IMR-90 (cell line): ENCODE results near the gene TANK. TPM values are rescaled to one million over a fixed set of nuclear protein-coding genes. Genes with fewer than 3 reads are reported as not detected.

Experiments used
- ATAC-seq: fragments of 200-7000 bp; cut with Tn5 transposase; 2 replicates; pipeline ENCODE4 v1.9.1; 2020; ENCODE audit warnings: low read depth, mild to moderate bottlenecking, moderate library complexity
- BruUV-seq: library from RNA; stranded (reverse); fragments of 400-500 nt; replicated peaks from 2 replicates; lab custom pipeline; 2021; lab: Mats Ljungman, UMichigan
- CTCF ChIA-PET: fragments of 300-600 bp; formaldehyde crosslinking; extraction: SDS; loops from one replicate; lab custom pipeline; 2021; ENCODE audit warnings: antibody characterized with exemption; lab: Yijun Ruan, JAX
- POLR2A ChIA-PET: fragments of 300-600 bp; sonication (Branson Sonifier 250); formaldehyde crosslinking; loops from one replicate; lab custom pipeline; 2022; ENCODE audit warnings: antibody characterized with exemption; ENCODE audit not compliant: unreplicated experiment; lab: Charles Lee
- DNase-seq: peaks from one replicate; pipeline ENCODE4 v3.0.0; 2013
- H2AFZ ChIP-seq: replicated peaks from 2 replicates; pipeline ENCODE3; 2013; ENCODE audit warnings: low read length, mild to moderate bottlenecking; ENCODE audit not compliant: poor library complexity
- H2AK5ac ChIP-seq: 2 replicates; pipeline ENCODE4 v1.6.1; 2013; ENCODE audit warnings: low read depth, low read length, inconsistent platforms
- H2AK9ac ChIP-seq: replicated peaks from 2 replicates; pipeline ENCODE3; 2013; ENCODE audit warnings: mild to moderate bottlenecking, low read depth, low read length, moderate library complexity; ENCODE audit not compliant: poor library complexity
- H2BK120ac ChIP-seq: 2 replicates; pipeline ENCODE4 v1.6.1; 2013; ENCODE audit warnings: low read depth, low read length, inconsistent platforms
- H2BK15ac ChIP-seq: 3 replicates; pipeline ENCODE4 v1.6.1; 2013; ENCODE audit warnings: low read depth, low read length, inconsistent platforms
- H2BK20ac ChIP-seq: 2 replicates; pipeline ENCODE4 v1.6.1; 2013; ENCODE audit warnings: low read depth, mild to moderate bottlenecking, inconsistent platforms, low read length, moderate library complexity
- H2BK5ac ChIP-seq: 2 replicates; pipeline ENCODE4 v1.6.1; 2013; ENCODE audit warnings: mild to moderate bottlenecking, low read depth, low read length, inconsistent platforms; ENCODE audit not compliant: poor library complexity, severe bottlenecking
- H3K14ac ChIP-seq: replicated peaks from 2 replicates; pipeline ENCODE4 v1.6.1; 2013; ENCODE audit warnings: low read depth, low read length, inconsistent platforms
- H3K18ac ChIP-seq: 2 replicates; pipeline ENCODE4 v1.6.1; 2013; ENCODE audit warnings: low read depth, low read length, control low read depth
- H3K23ac ChIP-seq: 2 replicates; pipeline ENCODE4 v1.6.1; 2013; ENCODE audit warnings: low read depth, low read length, inconsistent platforms
- H3K27ac ChIP-seq: 2 replicates; pipeline ENCODE4 v1.5.1; 2013; ENCODE audit warnings: mild to moderate bottlenecking, control low read depth, low read length; ENCODE audit not compliant: insufficient read depth
- H3K27me3 ChIP-seq: 2 replicates; pipeline ENCODE4 v1.6.1; 2013; ENCODE audit warnings: low read length; ENCODE audit not compliant: control insufficient read depth, insufficient read depth
- H3K36me3 ChIP-seq: 2 replicates; pipeline ENCODE4 v1.6.1; 2013; ENCODE audit warnings: low read length, mixed read lengths; ENCODE audit not compliant: control insufficient read depth, insufficient read depth
- H3K4ac ChIP-seq: 2 replicates; pipeline ENCODE4 v1.6.1; 2013; ENCODE audit warnings: low read depth, low read length, inconsistent platforms
- H3K4me1 ChIP-seq: 2 replicates; pipeline ENCODE4 v1.6.1; 2013; ENCODE audit warnings: low read length, mixed read lengths; ENCODE audit not compliant: control insufficient read depth, insufficient read depth
- H3K4me2 ChIP-seq: 2 replicates; pipeline ENCODE4 v1.6.1; 2013; ENCODE audit warnings: low read depth, mild to moderate bottlenecking, control low read depth, low read length, moderate library complexity
- H3K4me3 ChIP-seq: 2 replicates; pipeline ENCODE4 v1.5.1; 2013; ENCODE audit warnings: low read depth, mild to moderate bottlenecking, control low read depth, low read length, moderate library complexity; ENCODE audit not compliant: insufficient read depth
- H3K56ac ChIP-seq: 2 replicates; pipeline ENCODE4 v1.6.1; 2013; ENCODE audit warnings: low read length, inconsistent platforms; ENCODE audit not compliant: insufficient read depth; ENCODE audit errors: extremely low read depth
- H3K79me1 ChIP-seq, 2 experiments: 2 replicates each; pipeline ENCODE4 v1.6.1; 2013; ENCODE audit warnings: low read length in 2 of 2, inconsistent platforms in 1 of 2, low read depth in 1 of 2
- H3K9ac ChIP-seq: 2 replicates; pipeline ENCODE4 v1.6.1; 2013; ENCODE audit warnings: low read depth, low read length, control low read depth
- H3K9me1 ChIP-seq: 2 replicates; pipeline ENCODE4 v1.6.1; 2013; ENCODE audit warnings: low read length, inconsistent platforms; ENCODE audit not compliant: insufficient read depth
- H3K9me3 ChIP-seq: 2 replicates; pipeline ENCODE4 v1.6.1; 2013; ENCODE audit warnings: low read length; ENCODE audit not compliant: control insufficient read depth, insufficient read depth
- H4K20me1 ChIP-seq: 2 replicates; pipeline ENCODE4 v1.6.1; 2013; ENCODE audit warnings: low read length, inconsistent platforms; ENCODE audit not compliant: insufficient read depth
- H4K5ac ChIP-seq: 2 replicates; pipeline ENCODE4 v1.6.1; 2013; ENCODE audit warnings: mild to moderate bottlenecking, low read depth, low read length, control low read depth
- H4K8ac ChIP-seq, 2 experiments: 2 replicates each; pipeline ENCODE4 v1.6.1; 2013; ENCODE audit warnings: low read depth in 2 of 2, low read length in 2 of 2, control low read depth in 1 of 2, inconsistent platforms in 1 of 2
- H4K91ac ChIP-seq: 2 replicates; pipeline ENCODE4 v1.6.1; 2013; ENCODE audit warnings: low read depth, low read length, inconsistent platforms; ENCODE audit not compliant: insufficient read depth
- CEBPB ChIP-seq: IDR thresholded peaks from 2 replicates; pipeline ENCODE4 v1.6.1; 2012; ENCODE audit warnings: low read depth, low read length, improper control_type of control experiment
- CHD1 ChIP-seq: IDR thresholded peaks from 2 replicates; pipeline ENCODE4 v1.6.1; 2012; ENCODE audit warnings: low read depth, low read length, improper control_type of control experiment
- MAFK ChIP-seq: IDR thresholded peaks from 2 replicates; pipeline ENCODE4 v1.6.1; 2012; ENCODE audit warnings: low read depth, low read length, improper control_type of control experiment
- MAZ ChIP-seq: IDR thresholded peaks from 2 replicates; pipeline ENCODE4 v1.6.1; 2012; ENCODE audit warnings: low read depth, mild to moderate bottlenecking, low read length, improper control_type of control experiment, moderate library complexity, borderline replicate concordance
- MXI1 ChIP-seq: IDR thresholded peaks from 2 replicates; pipeline ENCODE4 v1.6.1; 2012; ENCODE audit warnings: low read depth, mild to moderate bottlenecking, low read length, moderate library complexity, borderline replicate concordance
- POLR2A ChIP-seq: IDR thresholded peaks from 2 replicates; pipeline ENCODE4 v1.6.1; 2012; ENCODE audit warnings: mild to moderate bottlenecking, low read depth, low read length
- RAD21 ChIP-seq: IDR thresholded peaks from 2 replicates; pipeline ENCODE4 v1.6.1; 2012; ENCODE audit warnings: low read length, improper control_type of control experiment
- RFX5 ChIP-seq: IDR thresholded peaks from 2 replicates; pipeline ENCODE4 v1.8.0; 2012; ENCODE audit warnings: low read depth, mild to moderate bottlenecking, low read length, moderate library complexity
- WGBS, 2 experiments: methylation state at CpG; one replicate each; pipeline versions ENCODE4 v1.1.5 to v1.1.7; 2013; ENCODE audit warnings: missing lambda C conversion rate in 2 of 2; ENCODE audit not compliant: insufficient read length in 1 of 2; ENCODE audit errors: extremely low coverage in 2 of 2; 5-methylcytosine and 5-hydroxymethylcytosine counted together
- dilution Hi-C: fragments of 300-500 bp; cut with HindIII; formaldehyde crosslinking; loops from one replicate; pipeline ENCODE4 v1.14.3; 2018; ENCODE audit warnings: low sequenced_read_pairs; ENCODE audit not compliant: unreplicated experiment
- in situ Hi-C: fragments of 300-500 bp; cut with MboI; formaldehyde crosslinking; loops from 3 replicates; pipeline ENCODE4 v1.14.3; 2019; ENCODE audit warnings: low sequenced_read_pairs, inconsistent platforms, mixed read lengths
- intact Hi-C: fragments of 100-400 bp; cut with micrococcal nuclease; formaldehyde crosslinking; loops from 2 replicates; pipeline ENCODE4 v1.10.0; 2022
- polyA plus RNA-seq, 3 experiments: library from polyadenylated mRNA; depleted of rRNA; stranded (reverse); fragments of >200 nt; gene quantifications; 2 replicates each; pipeline ENCODE4 v1.2.3, GENCODE V29; 2012; ENCODE audit warnings: low replicate concordance in 1 of 3
- total RNA-seq: library from RNA; depleted of rRNA; stranded (reverse); fragments of >200 nt; gene quantifications from 2 replicates; pipeline ENCODE4 v1.2.3, GENCODE V29; 2012
- TF ChIP-seq, protein P1 (sequence below): fragments of 150-350 bp; IDR thresholded peaks from 2 replicates; pipeline ENCODE4 v1.6.1; 2017; ENCODE audit warnings: mild to moderate bottlenecking, antibody characterized with exemption, low read length, low read depth
- TF ChIP-seq, protein P2 (sequence below): fragments of 150-350 bp; IDR thresholded peaks from 2 replicates; pipeline ENCODE4 v1.6.1; 2016; ENCODE audit warnings: low read depth, mild to moderate bottlenecking, low read length, moderate library complexity, borderline replicate concordance

TANK gene
- total and polyA plus RNA-seq, 2 of the 4 experiments (the other 2 are of a cell fraction), result 25.4 to 41.9 TPM

DNA sequence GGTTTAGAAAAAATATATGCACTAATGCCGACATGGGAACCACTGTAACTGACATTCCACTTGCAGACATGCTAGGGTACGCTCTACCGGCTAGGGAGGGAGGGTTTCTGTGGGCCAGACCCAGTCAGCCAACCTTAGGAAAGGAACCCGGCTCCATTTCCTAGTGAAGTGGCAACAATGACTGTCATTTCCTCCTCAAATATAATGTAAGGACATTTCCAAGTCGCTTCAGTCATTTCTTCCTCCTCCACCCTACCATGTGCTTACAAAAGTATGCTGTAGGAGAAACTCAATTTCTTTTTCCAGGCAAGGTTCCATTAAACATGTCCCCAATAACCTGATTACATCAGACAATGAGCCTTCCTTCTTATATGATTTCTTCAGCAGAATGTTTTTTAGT is 83.7 kb downstream of the TANK start:
- Histone ChIP-seq H3K9me1 (no peaks in the 10 kb centered on the region), H3K36me3 (no peaks in the 10 kb centered on the region), H3K14ac (no peak overlapping the region), H4K20me1 (no peaks in the 10 kb centered on the region), H3K27me3 (peaks cover 21% of the 10 kb centered on the region), H4K5ac (no peak overlapping the region), H3K4me3 (no peak overlapping the region), H4K91ac (no peak overlapping the region), H2BK20ac (no peak overlapping the region), H3K79me1 (no peaks in the 10 kb centered on the region), H3K18ac (no peak overlapping the region), H3K9ac (no peak overlapping the region), H2BK15ac (no peak overlapping the region), H2BK5ac (no peak overlapping the region), H3K4me2 (no peak overlapping the region), H3K9me3 (no peaks in the 10 kb centered on the region), H3K56ac (no peak overlapping the region), H2AFZ (no peak overlapping the region), H2AK5ac (no peak overlapping the region), H2AK9ac (no peak overlapping the region), H4K8ac (no peak overlapping the region), H3K4me1 (no peaks in the 10 kb centered on the region), H3K27ac (no peak overlapping the region), H3K4ac (no peak overlapping the region), H2BK120ac (no peak overlapping the region), H3K23ac (no peak overlapping the region)
- WGBS, 2 experiments, result no CpG with 5 or more reads among the region's 5 CpGs
- dilution Hi-C loops (no loop called here), in situ Hi-C loops (no loop called here), intact Hi-C loops (no loop called here)
- ChIA-PET CTCF (no interaction called here), POLR2A (no interaction called here)
- ATAC-seq (no peak), DNase-seq (no peak)
- no peak for TF ChIP-seq RFX5
- TF ChIP-seq CEBPB, result no peak
- no peak for TF ChIP-seq MAZ
- TF ChIP-seq MXI1, result no peak
- TF ChIP-seq RAD21, result no peak
- TF ChIP-seq, protein P1, sequence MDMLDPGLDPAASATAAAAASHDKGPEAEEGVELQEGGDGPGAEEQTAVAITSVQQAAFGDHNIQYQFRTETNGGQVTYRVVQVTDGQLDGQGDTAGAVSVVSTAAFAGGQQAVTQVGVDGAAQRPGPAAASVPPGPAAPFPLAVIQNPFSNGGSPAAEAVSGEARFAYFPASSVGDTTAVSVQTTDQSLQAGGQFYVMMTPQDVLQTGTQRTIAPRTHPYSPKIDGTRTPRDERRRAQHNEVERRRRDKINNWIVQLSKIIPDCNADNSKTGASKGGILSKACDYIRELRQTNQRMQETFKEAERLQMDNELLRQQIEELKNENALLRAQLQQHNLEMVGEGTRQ, result no peak
- no peak for TF ChIP-seq MAFK
- TF ChIP-seq CHD1, result no peak
- no peak for TF ChIP-seq POLR2A
- TF ChIP-seq, protein P2, sequence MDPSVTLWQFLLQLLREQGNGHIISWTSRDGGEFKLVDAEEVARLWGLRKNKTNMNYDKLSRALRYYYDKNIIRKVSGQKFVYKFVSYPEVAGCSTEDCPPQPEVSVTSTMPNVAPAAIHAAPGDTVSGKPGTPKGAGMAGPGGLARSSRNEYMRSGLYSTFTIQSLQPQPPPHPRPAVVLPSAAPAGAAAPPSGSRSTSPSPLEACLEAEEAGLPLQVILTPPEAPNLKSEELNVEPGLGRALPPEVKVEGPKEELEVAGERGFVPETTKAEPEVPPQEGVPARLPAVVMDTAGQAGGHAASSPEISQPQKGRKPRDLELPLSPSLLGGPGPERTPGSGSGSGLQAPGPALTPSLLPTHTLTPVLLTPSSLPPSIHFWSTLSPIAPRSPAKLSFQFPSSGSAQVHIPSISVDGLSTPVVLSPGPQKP, result no peak
- no TSS peak for BruUV-seq
